VCaP (cell line): ENCODE measurements around the gene PRKCD.

Source experiments
- H3K27ac ChIP-seq: fragments of 450-650 bp; 2 replicates; pipeline ENCODE4 v1.5.1; 2017
- CTCF ChIP-seq: fragments of 450-650 bp; conservative IDR thresholded peaks from 2 replicates; pipeline ENCODE4 v1.5.1; 2017; ENCODE audit warnings: mild to moderate bottlenecking, moderate library complexity

The PRKCD gene

GRCh38 chr3:53140847-53141845 lies 19.9 kb upstream of the PRKCD start:
- peak overlapping the region; percentile 99 for H3K27ac ChIP-seq
- TF ChIP-seq CTCF: no peak

GRCh38 chr3:53142986-53143385 lies 18.0 kb upstream of the PRKCD start:
- TF ChIP-seq CTCF: no peak
- peak overlapping the region; percentile 99; the same call in 1 of the 2 replicates for H3K27ac ChIP-seq

- H3K27ac ChIP-seq: peak overlapping the region; percentile 99
- no peak for TF ChIP-seq CTCF
These were observed 16.6 kb upstream of the PRKCD start for GRCh38 chr3:53144446-53144845.

GRCh38 chr3:53144862-53145712 lies 15.9 kb upstream of the PRKCD start:
- H3K27ac ChIP-seq: peak overlapping the region; percentile 99
- no peak for TF ChIP-seq CTCF

GRCh38 chr3:53145713-53146080 lies 15.3 kb upstream of the PRKCD start:
- TF ChIP-seq CTCF: no peak
- peak overlapping the region; percentile 99 for H3K27ac ChIP-seq

- peak overlapping the region; percentile 99 for H3K27ac ChIP-seq
- TF ChIP-seq CTCF: no peak
These were observed 14.6 kb upstream of the PRKCD start for GRCh38 chr3:53146319-53146891.
